ENCODE measurements around the gene CALY.

The CALY gene

DNA sequence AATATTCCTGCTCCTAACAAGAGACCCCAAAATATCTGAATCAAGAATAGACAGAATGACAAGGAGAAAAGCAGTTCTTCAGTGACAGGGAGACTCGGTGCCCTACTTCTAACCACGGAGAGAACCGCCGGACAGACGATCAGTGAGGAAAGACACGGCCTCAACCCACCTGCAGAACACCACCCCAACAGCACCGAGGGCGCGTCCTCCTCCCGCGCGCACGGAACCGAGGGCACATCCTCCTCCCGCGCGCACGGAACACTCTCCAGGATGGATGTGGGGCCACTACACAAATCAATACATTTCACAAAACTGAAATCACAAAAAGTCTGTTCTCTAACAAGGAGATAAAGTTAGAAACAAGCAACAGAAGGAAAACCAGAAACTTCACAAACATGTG is 50.3 kb downstream of the CALY start:
- no peak for DNase-seq (ENCODE audit: low read depth)
- no peak overlapping the region for H3K4me3 ChIP-seq (replicated peaks; ENCODE audit: low read depth, low read length)
- no peak for TF ChIP-seq CTCF (IDR thresholded peaks at IDR 0.05; ENCODE audit: low read length, missing control alignments)

- no peak for TF ChIP-seq CTCF (IDR thresholded peaks at IDR 0.05; ENCODE audit: low read length, missing control alignments)
- DNase-seq (ENCODE audit: low read depth), result no peak
- H3K4me3 ChIP-seq (replicated peaks; ENCODE audit: low read depth, low read length), result no peak overlapping the region
Measured at GRCh38 chr10:133285217-133285616, 51.5 kb downstream of the CALY start.

DNA sequence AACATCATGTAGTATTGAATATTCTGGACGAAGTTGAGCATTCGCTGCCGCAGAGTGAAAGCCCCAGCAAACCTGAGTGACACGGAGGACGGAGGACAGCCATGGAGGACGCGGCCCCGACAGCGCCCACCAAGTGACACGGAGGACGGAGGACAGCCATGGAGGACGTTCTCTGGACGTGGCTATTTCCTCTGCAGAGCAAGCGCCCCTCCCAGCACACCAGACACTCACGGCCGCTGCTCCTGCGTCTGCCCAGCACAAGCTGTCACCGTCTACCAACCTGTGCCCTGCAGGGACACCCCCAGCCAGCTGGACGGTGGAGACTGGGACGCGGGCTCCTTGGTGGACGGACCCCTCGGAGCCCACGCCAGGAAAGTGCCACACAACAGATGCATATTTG is 52.8 kb downstream of the CALY start:
- no peak for TF ChIP-seq CTCF (IDR thresholded peaks at IDR 0.05; ENCODE audit: low read length, missing control alignments)
- DNase-seq (ENCODE audit: low read depth), result no peak
- H3K4me3 ChIP-seq (replicated peaks; ENCODE audit: low read depth, low read length), result no peak overlapping the region

DNA sequence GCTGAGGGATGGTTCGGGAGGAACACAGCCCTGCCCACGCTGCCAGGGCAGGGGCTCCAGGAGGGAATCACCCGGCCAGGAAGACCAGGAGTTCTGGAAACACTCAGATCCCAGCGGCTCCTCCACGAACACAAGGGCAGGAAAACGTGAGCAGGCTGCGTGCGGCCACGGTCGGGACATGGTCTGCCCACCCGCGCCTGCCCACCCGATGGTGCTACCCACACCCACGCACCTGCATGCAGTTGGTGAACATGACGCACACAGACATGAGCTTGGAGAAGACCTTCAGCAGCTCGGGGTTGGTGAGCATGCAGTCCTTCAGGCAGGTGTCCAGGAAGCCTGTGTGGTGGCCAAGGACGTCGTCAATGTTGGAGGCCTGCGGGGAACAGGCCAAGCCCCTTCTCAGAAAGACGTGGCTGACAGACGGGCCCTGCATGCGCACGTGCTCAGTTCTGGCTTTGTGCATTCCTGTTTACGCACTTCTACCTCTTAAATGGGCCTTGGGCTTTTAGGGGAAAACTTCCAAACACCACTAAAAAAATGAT is 53.8 kb downstream of the CALY start:
- DNase-seq (ENCODE audit: low read depth), result no peak
- no peak overlapping the region for H3K4me3 ChIP-seq (replicated peaks; ENCODE audit: low read depth, low read length)
- no peak for TF ChIP-seq CTCF (IDR thresholded peaks at IDR 0.05; ENCODE audit: low read length, missing control alignments)

DNA sequence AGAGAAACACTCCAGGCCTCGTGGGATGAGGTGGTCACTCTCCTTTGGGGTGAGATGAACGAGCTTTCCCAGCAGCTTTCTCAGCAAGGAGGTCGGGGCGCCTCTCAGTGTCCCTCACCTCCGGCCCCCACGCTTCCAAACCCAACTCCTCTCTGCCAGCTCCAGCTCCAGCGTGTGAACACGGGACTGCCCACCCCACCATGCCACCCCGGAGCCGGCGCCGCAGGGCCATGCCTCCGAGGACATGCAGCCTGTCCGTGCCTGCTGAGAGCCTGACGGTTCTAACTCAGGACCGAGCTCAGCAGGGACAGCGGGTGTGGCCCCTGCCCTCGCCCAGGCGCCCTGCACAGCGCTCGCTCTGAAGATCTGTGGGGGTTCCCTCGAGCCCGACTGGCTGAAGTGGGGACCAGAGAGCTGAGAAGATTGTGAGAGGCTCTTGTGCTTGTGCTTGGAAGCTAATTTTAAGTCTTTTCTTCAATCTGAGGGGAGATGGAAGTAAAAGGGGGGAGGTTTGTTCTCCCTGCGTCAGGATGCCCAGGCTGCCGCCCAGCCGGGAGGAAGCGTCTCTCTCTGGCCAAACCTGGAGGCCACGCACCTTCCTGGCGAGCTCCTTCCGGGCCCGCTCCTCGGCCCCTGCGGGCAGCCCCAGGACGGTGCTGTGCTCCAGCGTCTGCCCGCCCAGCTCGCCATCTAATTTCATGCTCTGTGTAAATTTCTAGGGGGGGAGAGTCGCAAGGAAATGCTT is 54.9 kb downstream of the CALY start:
- DNase-seq (ENCODE audit: low read depth), result no peak
- no peak overlapping the region for H3K4me3 ChIP-seq (replicated peaks; ENCODE audit: low read depth, low read length)
- no peak for TF ChIP-seq CTCF (IDR thresholded peaks at IDR 0.05; ENCODE audit: low read length, missing control alignments)

DNA sequence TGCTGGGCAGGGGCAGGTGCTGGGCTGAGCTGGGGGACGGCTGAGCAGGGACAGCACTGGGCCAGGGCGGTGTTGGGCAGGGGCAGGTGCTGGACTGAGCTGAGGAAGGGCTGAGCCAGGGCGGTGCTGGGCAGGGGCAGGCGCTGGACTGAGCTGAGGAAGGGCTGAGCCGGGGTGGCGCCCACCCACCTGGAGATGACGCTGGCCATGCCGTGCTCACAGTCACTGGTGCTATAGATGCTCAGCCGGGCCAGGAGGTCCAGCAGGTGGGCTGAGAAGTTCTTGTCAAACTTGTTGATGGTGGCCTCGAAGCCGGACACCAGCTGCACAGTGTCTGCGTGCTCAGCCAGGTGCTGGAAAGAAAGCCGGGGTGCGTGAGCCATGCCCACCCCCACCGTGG is 55.6 kb downstream of the CALY start:
- no peak overlapping the region for H3K4me3 ChIP-seq (replicated peaks; ENCODE audit: low read depth, low read length)
- DNase-seq (ENCODE audit: low read depth), result no peak
- no peak for TF ChIP-seq CTCF (IDR thresholded peaks at IDR 0.05; ENCODE audit: low read length, missing control alignments)

Data from fibroblast of pulmonary artery (primary cell).